ENCODE measurements around the gene GATAD1.
"Not testable (repeated sequence)": the region's sequence is repeated elsewhere in the genome, so short reads cannot be mapped to it uniquely, and the experiment has no call there.

GATAD1 gene, protein sequence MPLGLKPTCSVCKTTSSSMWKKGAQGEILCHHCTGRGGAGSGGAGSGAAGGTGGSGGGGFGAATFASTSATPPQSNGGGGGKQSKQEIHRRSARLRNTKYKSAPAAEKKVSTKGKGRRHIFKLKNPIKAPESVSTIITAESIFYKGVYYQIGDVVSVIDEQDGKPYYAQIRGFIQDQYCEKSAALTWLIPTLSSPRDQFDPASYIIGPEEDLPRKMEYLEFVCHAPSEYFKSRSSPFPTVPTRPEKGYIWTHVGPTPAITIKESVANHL

DNA sequence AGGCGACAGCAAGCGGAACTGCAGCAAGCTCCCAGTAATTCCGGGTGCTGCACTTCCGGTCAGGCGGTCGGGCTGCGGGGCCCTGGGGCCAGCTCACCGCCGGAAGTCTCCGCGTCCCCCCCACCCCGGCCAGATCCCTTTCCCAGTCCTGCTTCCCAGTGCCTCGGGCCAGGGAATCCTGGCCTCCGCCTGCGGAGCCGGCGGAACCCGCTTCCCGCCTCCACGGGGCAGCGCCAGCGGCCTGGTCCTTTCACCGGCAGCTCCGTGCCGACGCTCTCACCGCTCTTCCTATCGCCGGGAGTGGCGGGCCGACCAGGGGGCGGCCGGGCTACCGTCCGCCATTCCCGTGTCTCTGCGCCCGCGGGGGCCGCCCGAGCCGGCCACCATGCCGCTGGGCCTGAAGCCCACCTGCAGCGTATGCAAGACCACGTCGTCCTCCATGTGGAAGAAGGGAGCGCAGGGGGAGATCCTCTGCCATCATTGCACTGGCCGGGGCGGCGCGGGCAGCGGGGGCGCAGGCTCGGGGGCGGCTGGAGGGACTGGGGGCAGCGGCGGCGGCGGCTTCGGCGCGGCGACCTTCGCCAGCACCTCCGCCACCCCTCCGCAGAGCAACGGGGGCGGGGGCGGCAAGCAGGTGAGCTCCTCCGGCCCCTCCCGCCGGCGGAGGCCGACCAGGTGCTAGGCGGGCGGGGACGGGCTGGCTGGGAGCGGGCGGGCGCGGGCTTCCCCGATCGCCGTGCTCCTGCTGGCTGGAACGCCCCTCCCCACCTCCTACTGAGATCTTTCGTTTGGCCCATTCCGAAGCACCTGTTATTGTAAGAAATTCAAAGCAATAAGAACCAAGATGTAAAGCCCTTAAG is at the start of gene GATAD1:
GATAD1 (plus strand) TSS at position 138 of the 860 bp plus-strand sequence; CDS start at position 386, 248 bp downstream.
- DNase-seq, result peak; percentile 85

DNA sequence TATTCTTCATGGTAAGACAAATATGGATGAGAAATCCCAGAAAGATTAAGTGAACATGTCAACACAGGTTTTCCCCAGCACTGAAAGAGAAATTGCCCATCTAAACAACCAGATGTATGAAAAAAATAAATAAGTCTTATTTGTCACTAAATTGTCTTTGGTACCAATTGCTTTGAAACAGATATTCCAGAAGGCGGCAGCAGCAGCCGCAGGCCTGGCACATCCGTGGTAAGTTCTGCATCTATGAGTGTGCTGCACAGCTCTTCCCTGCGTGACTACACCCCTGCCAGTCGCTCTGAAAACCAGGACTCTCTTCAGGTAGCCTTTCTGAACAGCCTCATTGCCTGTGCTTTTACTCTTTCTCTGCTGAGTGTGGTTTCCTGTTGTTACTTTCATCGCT is 49.7 kb upstream of the GATAD1 start:
- no peak for DNase-seq

DNA sequence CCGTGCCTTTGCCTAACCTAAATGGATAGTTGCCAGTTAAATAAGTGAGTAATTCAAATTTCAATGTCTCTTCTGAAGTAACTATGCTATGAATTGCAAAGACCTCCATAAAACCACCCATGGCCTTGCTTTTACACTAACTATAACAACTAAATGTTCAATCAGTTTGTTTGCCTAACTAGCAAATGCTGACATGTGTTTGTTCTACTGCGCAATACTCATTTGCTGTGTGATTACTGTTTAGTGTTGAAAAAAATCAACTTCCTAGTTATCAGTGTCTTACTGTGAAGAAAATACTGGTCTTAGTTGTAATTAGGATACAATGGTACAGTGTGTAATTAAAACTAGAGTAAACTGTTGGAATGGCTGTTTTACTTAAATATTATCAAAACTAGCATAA is 47.3 kb upstream of the GATAD1 start:
- DNase-seq, result no peak

DNA sequence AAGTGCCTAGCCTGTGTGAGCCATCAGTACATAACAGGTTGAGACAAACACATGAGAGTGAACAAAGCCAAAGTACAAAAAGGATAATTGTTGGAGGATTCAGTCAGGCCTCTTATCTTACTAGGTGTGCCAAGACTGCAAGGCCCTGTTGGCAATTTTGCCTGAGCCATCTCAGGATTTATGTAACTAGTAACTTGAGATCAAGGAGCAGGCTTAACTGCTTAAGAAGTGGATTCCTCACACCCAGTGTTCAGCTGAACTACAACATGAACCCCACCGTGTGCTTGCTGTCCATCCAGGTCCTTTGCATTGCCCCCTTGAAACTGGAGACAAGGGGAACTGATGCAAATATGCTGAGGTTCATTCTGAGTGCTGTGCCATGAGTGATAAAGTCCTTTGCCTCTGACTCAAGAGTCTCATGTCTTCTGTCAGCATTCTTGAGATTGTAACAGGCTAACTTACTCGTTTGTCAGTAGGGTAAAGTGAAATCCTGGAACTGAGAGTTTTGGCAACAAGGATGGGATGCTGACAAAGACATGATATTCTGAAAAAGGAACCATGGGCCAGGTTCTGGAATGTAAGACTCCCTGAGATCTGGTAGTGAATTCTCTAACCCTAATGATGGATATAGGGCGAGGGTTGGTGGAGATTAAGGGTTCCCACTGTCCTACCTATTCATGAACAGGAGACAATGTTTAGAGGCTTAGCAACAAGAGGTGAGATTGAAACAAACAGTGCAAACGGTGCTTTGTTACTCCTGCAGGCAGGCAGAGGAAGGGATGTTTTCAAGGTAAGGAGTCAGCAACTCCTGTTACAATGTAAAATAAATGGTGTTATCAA is 44.1 kb upstream of the GATAD1 start:
- no peak for DNase-seq

DNA sequence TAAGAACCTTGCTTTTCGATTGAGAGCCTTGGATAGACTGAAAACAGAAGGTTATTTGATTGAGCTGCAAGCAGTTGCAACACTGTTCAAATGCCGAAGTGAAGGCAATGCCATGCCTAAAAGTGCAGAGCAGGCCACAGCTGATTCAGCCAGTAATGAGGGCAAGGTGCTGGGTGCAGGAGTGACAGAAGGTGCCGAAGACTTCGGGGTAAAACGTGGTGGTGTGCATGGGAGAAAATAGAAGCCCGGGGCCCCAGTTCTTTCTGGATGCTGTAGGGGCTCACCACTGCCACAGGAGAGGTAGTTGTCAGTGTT is 43.6 kb upstream of the GATAD1 start:
- no peak for DNase-seq

DNA sequence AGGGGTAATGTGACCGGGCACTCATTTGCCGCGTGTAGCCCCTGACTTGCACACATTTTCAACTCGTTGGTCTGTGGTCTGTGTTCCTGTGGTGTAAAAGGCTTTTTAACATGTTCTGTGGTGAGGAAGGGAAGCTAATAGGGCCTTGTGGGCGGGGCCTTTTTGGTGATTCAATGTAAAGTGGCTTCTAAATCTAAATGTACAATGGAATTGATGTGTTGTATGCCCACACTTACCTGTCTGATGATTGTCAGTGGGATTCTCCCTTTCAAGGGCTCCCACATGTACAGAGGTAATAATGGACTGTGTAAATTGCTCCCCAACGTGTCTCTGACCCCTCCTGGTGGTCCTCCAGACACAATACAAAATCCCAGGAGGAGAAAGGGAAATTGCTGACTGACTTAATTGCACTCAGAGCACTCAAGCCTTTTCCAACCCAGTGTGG is 43.1 kb upstream of the GATAD1 start:
- DNase-seq, result no peak

DNA sequence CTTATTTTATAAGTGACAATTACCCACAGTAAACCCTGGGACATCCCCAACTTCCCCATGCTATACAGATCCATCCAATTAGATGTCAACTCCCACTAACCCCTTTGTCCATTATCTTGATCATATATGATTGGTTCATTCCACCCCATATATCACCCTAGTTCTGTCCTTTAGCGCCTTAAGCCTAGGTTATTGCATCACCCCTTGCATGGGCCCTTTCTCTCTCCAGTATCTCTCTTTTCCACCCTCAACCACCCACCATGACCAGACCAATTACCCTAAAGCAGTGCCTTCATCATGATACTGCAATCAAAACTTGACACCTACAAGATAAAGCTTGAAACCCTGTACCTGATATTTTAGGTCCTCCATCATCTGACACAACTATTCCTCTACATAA is 37.9 kb upstream of the GATAD1 start:
- no peak for DNase-seq

DNA sequence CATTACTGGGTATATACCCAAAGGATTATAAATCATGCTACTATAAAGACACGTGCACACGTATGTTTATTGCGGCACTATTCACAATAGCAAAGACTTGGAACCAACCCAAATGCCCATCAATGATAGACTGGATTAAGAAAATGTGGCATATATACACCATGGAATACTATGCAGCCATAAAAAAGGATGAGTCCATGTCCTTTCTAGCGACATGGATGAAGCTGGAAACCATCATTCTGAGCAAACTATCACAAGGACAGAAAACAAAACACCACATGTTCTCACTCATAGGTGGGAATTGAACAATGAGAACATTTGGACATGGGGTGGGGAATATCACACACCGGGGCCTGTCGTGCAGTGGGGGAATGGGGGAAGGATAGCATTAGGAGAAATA is 37.1 kb upstream of the GATAD1 start:
- DNase-seq, result not testable (repeated sequence)

DNA sequence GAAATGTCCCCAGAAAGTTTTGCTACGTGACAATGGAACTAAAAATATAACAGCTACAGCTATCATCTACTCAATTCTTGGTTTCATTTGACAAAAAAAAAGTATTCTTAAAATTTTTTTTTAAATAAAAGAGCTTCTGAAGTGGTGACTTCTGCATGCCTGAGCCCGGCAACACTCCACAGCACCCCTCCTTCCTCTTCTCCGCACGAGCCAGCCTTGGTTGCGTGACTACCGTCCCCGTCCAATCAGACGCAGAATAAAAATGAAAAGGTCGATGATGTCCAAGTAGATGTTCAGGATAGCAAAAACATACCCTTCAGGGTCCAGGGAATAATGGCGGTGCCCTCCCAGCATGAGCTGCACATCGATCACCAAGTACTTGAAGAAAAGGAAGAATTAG is 34.5 kb upstream of the GATAD1 start:
- DNase-seq, result no peak

DNA sequence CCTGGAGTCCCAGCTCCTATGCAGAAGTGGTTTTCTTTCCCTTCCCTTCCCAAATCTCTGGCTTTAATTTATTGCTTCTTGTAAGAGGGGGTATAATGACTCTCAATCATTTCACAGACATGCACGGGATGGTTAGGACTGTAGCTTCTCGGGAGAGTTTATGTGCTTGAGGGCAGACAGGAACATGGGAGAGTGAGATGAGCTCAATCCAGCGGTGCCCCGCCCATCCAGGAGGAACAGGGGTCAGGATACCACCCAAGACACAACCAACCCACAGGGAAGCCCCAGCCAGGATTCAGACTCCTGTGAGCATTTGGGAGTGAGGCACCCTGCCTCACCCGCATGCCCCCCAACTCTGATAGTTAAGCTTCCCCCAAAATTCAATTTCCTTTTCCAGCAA is 33.7 kb upstream of the GATAD1 start:
- DNase-seq, result no peak

DNA sequence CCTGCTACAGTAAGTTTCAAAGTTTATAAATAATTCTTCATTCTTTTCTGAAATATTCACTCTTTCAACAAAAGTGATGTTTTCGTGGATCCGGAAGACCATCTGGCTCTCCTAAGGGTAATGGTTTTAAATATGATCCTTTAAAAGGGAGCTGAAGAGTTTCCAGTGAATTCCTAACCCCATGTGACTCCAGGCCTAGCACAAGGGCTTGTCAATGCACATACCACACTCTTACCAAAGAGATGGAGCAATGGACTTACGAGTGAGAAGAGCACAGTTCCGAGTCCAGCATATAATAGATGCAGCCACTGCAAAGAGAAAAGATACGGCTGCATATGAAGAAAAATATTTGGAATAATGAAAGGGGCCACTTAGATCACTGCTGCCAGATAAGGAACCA is 32.1 kb upstream of the GATAD1 start:
- DNase-seq, result no peak

DNA sequence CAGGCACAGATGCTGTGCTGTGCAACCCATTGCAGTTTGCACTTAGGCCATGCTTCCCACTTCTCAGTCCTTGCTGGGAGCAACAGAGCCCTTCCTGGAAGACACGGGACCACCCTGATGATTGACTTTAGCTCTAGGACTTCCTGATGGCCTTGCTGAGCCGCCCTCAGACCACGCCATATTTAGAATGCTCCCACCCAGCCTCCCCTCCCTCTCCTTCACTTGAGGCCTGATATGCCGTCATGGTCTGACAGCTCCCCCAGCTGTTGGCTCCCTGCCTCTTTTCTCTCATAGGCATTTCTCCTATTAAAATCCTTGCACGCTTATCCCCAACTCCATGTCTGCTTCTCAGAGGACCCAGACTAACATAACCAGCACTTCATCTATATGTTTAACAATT is 29.4 kb upstream of the GATAD1 start:
- DNase-seq, result no peak

DNA sequence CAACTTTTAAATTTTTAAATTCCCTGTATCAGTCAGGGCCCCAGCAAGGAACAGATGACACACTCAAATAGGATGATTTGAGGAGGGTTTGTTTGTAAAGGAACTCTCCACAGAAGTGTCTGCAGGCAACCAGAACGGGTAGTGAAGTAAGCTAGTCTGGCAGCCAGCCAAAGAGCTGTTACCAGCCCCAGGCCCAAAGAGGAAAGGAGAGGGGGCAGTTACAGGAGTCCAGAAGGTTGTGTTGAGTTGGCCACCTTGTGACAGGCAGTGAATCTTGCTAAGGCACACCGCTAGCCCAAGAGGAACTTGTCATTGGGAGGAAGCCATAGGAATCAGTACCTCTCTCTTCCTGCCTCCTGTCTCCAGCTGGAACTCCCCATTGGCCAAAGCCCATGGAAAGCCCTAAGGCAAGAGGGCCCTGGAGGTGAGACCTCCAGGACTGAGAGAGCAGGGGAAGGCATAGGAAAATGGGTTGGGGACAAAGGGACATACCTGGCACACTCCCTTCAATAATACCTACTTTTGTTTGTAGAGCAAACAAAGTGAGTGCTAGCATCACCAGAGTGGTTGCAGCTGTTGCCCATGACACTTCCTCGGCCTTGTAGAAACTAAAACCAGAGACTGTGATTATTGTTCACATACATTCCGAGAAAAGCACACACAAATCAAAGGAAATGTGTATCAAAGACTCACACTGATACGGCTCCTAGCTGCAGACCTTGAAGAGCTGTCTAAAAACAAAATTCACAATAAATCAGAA is 25.4 kb upstream of the GATAD1 start:
- no peak for DNase-seq

DNA sequence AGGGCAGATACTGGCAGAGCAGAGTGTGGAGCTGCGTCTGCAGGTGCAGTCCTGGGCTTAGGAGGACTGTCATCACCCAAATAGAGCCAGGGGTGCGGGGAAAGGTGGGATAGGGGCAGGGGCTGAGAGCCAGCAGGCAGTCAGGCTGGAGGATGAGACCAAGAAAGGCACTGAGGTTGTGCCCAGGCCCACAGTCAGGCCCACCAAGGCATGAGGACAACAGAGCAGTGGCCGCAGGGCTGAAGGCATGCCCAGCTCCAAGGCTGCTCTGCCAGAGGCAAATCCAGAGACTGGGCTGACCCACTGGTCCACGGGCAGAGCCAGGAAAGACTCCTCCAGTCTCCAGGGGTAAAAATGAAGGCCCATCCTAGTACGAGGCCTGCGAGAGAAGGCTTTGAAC is 24.4 kb upstream of the GATAD1 start:
- no peak for DNase-seq

DNA sequence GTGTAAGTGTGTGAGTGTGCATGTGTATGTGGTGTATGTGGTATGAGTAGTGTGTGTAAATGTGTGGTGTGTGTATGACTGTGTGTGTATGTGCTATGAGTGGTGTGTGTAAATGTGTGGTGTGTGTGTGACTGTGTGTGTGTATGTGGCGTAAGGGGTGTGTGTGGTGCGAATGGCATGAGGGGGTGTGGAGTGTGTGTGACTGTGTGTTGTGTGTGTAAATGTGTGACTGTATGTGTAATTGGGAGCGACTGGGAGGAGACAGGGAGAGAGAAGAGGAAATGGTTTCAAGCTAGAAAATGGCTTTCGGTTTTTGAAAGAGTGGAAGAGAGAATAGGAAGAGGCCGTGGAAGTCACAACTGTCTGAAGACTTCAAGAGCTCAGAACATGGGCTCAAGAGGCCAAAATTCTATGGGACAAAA is 23.6 kb upstream of the GATAD1 start:
- no peak for DNase-seq

DNA sequence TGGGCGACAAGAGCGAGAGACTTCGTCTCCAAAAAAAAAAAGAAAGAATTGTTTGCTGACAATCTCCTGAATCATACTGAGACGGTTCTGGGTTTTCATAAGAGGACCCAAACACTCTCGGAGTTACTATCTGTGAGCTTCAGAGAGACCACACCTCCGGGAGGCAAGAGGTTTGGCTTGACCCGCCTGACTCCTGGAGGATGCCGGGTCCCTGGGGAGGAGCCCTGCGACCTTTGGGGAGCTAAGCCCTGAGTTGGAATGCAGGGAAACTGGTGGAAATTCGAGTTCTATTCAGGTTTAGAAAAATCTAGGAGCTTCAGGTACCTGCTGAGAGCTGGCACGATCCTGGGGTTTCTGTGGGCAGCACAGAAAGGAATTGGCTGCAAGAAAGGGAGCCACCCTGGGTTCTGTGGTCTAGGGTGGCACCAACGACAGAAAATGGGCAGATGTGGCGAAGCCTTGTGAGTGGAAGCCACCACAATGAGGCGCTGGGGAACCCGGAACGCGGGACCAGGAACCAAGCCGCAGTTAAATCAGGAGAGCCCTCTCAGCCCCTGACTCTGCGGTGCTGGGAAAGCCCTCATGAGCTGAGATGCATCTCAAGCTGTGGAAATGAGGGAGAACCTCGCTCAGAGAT is 21.9 kb upstream of the GATAD1 start:
- no peak for DNase-seq

DNA sequence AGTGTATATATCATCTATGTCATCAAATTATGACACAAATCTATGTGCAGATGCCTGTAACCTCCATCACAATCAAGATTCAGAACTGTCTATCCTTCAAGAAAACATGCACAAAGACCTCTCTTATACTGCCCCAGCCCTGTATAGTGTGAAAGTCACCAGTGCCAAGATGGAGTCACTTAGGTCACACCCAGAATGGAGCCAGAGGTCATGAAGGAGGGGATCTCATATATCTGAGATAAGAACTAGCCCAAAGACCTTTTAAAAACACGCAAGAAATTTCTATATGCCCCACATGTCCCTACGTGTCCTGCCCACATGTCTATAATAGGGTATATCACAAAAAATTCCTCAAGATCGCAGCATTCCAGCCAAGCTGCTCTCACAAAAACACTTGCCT is 20.1 kb upstream of the GATAD1 start:
- DNase-seq, result no peak

DNA sequence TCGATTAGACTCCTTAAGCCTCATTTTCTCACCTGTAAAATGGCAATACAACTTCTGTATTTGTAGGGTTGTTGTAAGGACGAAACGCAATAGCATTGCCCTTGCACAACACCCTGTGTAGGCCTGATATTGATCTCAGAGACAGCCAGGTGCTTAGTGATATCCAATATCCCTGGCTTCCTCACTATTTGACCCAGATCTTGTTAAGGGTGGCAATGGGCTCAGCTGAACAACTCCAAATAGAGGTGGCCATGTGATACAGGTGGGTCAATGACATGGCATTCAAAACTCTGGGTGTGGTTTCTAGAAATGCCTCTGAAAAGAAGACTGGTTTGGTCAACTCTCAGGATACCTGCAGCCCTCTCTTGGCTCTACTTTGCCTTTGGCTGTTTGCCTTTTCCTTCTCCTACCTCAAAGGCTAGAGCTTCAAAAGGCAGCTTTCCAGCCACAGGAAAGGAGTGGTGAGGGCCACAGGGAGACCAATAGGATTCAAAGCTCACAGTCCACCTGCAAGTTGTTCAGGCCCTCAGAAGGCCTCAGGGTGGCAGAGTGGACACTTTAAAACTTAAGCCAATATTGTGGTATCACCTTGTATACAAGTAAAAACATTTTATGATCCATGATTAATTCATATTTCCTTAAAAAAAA is 14.9 kb upstream of the GATAD1 start:
- no peak for DNase-seq

DNA sequence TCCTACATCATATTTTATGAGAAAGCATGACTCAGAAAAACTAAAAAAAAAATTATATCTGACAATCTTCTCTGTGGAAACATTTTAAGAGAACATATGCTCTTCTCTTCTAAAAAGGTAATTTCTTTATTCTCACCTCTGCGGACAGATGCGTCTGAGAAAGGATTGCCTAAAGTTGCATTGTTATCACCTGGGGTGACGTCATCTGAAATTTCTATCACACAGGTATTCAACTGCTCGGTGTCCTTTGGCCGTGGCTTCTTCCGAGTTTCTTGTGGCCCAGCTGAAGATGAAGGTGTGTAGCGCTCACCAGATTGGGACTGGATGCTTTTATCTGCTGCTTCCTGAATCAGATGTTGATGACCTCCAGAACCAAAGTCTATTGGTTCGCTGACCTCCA is 14.3 kb upstream of the GATAD1 start:
- no peak for DNase-seq

DNA sequence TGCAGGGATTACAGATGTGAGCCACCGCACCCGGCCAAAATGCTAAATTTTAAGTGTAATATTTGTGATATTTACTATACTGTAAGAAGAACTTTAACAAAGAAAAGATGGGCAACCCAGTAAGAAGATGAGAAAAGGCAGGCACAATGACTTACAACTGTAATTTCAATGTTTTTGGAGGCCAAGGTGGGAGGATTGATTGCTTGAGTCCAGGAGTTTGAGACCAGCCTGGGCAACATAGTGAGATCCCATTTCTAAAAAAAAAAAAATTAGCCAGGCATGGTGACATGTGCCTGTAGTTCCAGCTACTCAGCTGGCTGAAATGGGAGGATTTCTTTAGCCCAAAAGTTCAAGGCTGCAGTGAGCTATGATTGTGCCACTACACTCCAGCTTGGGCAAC is 11.7 kb upstream of the GATAD1 start:
- DNase-seq, result no peak

DNA sequence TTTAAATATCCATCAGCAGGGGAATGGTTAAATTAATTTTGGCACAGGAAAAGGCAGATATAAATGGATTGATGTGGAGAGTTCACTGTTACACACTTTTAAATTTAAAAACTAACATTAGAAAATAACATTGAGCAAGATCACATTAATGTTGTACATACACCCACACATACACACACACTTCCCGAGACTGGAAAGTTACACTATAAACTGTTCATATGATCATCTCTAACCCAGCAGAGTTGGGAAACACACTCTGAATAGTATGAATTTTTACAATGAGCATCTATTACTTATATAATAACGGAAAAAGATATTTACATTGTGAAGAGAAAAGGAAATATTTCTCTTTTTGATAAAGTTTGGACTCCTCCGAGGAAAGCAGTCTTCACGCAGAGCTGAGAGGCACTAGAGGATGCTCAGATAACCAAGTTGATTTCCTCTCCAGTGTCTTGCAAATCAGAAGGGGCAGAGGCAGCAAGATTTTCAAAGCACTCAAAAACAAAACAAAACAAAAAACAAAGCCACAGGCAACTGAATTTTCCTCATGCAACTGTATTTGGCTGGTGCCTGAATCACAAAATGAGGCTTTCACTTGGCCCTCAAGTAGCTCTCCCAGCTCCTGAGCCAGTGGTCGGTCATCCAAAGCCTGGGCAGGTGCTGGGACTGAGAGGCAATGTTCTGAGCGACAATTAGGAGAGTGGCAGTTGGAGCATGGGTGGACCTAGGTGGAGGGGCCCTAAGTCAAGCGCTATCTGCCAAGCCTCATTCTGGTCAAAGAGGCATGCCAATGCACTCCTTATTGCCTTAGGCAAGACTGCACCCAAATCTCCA is 10.5 kb upstream of the GATAD1 start:
- DNase-seq, result no peak
